ENCODE measurements around the gene ZNF26.
A peak's percentile ranks its signal among the peaks of the same experiment; 100 is the strongest.

ZNF26 gene

GRCh38 chr12:133026996-133027395 lies 40.8 kb downstream of the ZNF26 start:
- TF ChIP-seq TAF1 (IDR thresholded peaks at IDR 0.05; ENCODE audit: borderline replicate concordance, insufficient read depth, low read length) (no peak), FOXP2 (optimal IDR thresholded peaks at IDR 0.05; ENCODE audit: borderline replicate concordance, extremely low read depth, extremely low read length, insufficient read depth) (no peak), SIN3A (IDR thresholded peaks at IDR 0.05; ENCODE audit: borderline replicate concordance, insufficient read depth, low read length) (no peak), REST (IDR thresholded peaks at IDR 0.05; ENCODE audit: insufficient read depth in 1 of 2, low read depth in 2 of 2, low read length in 2 of 2) (no peak), POLR2AphosphoS5 (IDR thresholded peaks at IDR 0.05; ENCODE audit: low read depth, low read length) (no peak)

GRCh38 chr12:133037207-133038005 lies 51.2 kb downstream of the ZNF26 start, which contains the start of gene ZNF84:
Gene ZNF84, plus strand, starts transcription at chr12:133037509. Its CDS starts 3,959 bp downstream, at chr12:133041468.
- no peak for TF ChIP-seq REST (IDR thresholded peaks at IDR 0.05; ENCODE audit: insufficient read depth in 1 of 2, low read depth in 2 of 2, low read length in 2 of 2)
- peak; percentile 71 for TF ChIP-seq POLR2AphosphoS5 (IDR thresholded peaks at IDR 0.05; ENCODE audit: low read depth, low read length)
- peak; percentile 73; the same call in 1 of the 2 replicates for TF ChIP-seq SIN3A (IDR thresholded peaks at IDR 0.05; ENCODE audit: borderline replicate concordance, insufficient read depth, low read length)
- no peak; the same call in 1 of the 2 replicates for TF ChIP-seq TAF1 (IDR thresholded peaks at IDR 0.05; ENCODE audit: borderline replicate concordance, insufficient read depth, low read length)
- TF ChIP-seq FOXP2 (optimal IDR thresholded peaks at IDR 0.05; ENCODE audit: borderline replicate concordance, extremely low read depth, extremely low read length, insufficient read depth) = peak; percentile 59

- TF ChIP-seq POLR2AphosphoS5 (IDR thresholded peaks at IDR 0.05; ENCODE audit: low read depth, low read length) = no peak
- no peak for TF ChIP-seq REST (IDR thresholded peaks at IDR 0.05; ENCODE audit: insufficient read depth in 1 of 2, low read depth in 2 of 2, low read length in 2 of 2)
- TF ChIP-seq TAF1 (IDR thresholded peaks at IDR 0.05; ENCODE audit: borderline replicate concordance, insufficient read depth, low read length) = no peak
- TF ChIP-seq FOXP2 (optimal IDR thresholded peaks at IDR 0.05; ENCODE audit: borderline replicate concordance, extremely low read depth, extremely low read length, insufficient read depth) = no peak
- TF ChIP-seq SIN3A (IDR thresholded peaks at IDR 0.05; ENCODE audit: borderline replicate concordance, insufficient read depth, low read length) = no peak
Measured at GRCh38 chr12:133038118-133038709, 52.0 kb downstream of the ZNF26 start.

GRCh38 chr12:133046698-133047097 lies 60.5 kb downstream of the ZNF26 start:
- TF ChIP-seq TAF1 (IDR thresholded peaks at IDR 0.05; ENCODE audit: borderline replicate concordance, insufficient read depth, low read length) (no peak), SIN3A (IDR thresholded peaks at IDR 0.05; ENCODE audit: borderline replicate concordance, insufficient read depth, low read length) (no peak), REST (IDR thresholded peaks at IDR 0.05; ENCODE audit: insufficient read depth in 1 of 2, low read depth in 2 of 2, low read length in 2 of 2) (no peak), POLR2AphosphoS5 (IDR thresholded peaks at IDR 0.05; ENCODE audit: low read depth, low read length) (no peak), FOXP2 (optimal IDR thresholded peaks at IDR 0.05; ENCODE audit: borderline replicate concordance, extremely low read depth, extremely low read length, insufficient read depth) (no peak)
